A673 (cell line): ENCODE data around the gene BOLA3.

Experiments used
- CTCF ChIP-seq: fragments of 300-800, 200-600 bp; sonication (generic); conservative IDR thresholded peaks from 2 replicates; pipeline ENCODE4 v1.5.1; 2017; ENCODE audit warnings: low read depth, mild to moderate bottlenecking, antibody characterized with exemption, low read length, moderate library complexity, mixed read lengths
- EZH2 ChIP-seq: fragments of 200-600 bp; sonication (generic); IDR thresholded peaks from 2 replicates; pipeline ENCODE4 v1.6.1; 2017; ENCODE audit warnings: borderline replicate concordance, low read depth, mild to moderate bottlenecking, mixed read lengths, antibody characterized with exemption, low read length; ENCODE audit not compliant: poor library complexity, severe bottlenecking

DNA sequence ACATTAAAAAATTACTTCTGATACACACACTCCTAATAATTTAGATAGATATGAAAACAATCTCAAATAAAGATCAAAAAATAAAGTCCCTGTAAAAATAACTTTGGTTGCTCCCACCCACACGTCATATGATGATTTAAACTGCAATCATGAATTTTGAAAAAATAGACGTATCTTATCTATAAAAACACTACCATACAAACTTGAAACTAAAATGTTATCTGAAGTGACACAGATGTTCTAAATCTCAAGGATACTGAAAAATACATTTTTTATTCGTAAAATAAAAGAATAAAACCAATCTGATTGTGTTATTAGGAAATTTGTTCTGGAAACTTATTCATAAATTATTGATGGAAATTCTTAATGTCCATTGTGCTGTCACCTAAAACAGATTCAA is 8.1 kb upstream of the BOLA3 start:
- TF ChIP-seq CTCF = no peak
- TF ChIP-seq EZH2 = no peak
